G401.6 (cell line): ENCODE data around the gene ACTRT3.
A peak's percentile ranks its signal among the peaks of the same experiment; 100 is the strongest.
"Not testable (repeated sequence)": the region's sequence is repeated elsewhere in the genome, so short reads cannot be mapped to it uniquely, and the experiment has no call there.

Source experiments
- FAIRE-seq: peaks from 2 replicates; lab custom pipeline; 2012; peaks lifted over from hg19 to GRCh38; lab: Jason Lieb, UNC

ACTRT3 gene

GRCh38 chr3:169772897-169773816, 3.8 kb upstream of the ACTRT3 start, which contains the start of gene MYNN:
Gene MYNN, plus strand, starts transcription at chr3:169773396. Its CDS starts 900 bp downstream, at chr3:169774296.
- peak; percentile 72 for FAIRE-seq

GRCh38 chr3:169772305-169772896, 3.0 kb upstream of the ACTRT3 start:
- FAIRE-seq, result peak; percentile 90

GRCh38 chr3:169771497-169772304, 2.3 kb upstream of the ACTRT3 start:
- no peak for FAIRE-seq

GRCh38 chr3:169764882-169765612, 4.3 kb downstream of the ACTRT3 start, which contains the start of gene TERC:
Gene TERC, minus strand, starts transcription at chr3:169765060.
- peak; percentile 98 for FAIRE-seq

- no peak for FAIRE-seq
Measured at GRCh38 chr3:169764312-169764881, 5.0 kb downstream of the ACTRT3 start.

GRCh38 chr3:169760479-169760878, 8.9 kb downstream of the ACTRT3 start:
- no peak for FAIRE-seq

GRCh38 chr3:169759256-169759655, 10.1 kb downstream of the ACTRT3 start:
- no peak for FAIRE-seq

- no peak for FAIRE-seq
Measured at GRCh38 chr3:169758359-169758994, 10.9 kb downstream of the ACTRT3 start.

- no peak for FAIRE-seq
Measured at GRCh38 chr3:169755488-169755887, 13.9 kb downstream of the ACTRT3 start.

GRCh38 chr3:169754711-169755110, 14.7 kb downstream of the ACTRT3 start:
- no peak for FAIRE-seq

- FAIRE-seq, result no peak
Measured at GRCh38 chr3:169751875-169752274, 17.5 kb downstream of the ACTRT3 start.

- no peak for FAIRE-seq
Measured at GRCh38 chr3:169750665-169751064, 18.7 kb downstream of the ACTRT3 start.

- no peak for FAIRE-seq
Measured at GRCh38 chr3:169748670-169749069, 20.7 kb downstream of the ACTRT3 start.

- no peak for FAIRE-seq
Measured at GRCh38 chr3:169746924-169747323, 22.4 kb downstream of the ACTRT3 start.

GRCh38 chr3:169744366-169745054, 24.9 kb downstream of the ACTRT3 start:
- FAIRE-seq, result peak; percentile 95

GRCh38 chr3:169739067-169739466, 30.3 kb downstream of the ACTRT3 start:
- no peak for FAIRE-seq

- FAIRE-seq, result not testable (repeated sequence)
Measured at GRCh38 chr3:169731857-169732256, 37.5 kb downstream of the ACTRT3 start.

GRCh38 chr3:169722724-169723123, 46.6 kb downstream of the ACTRT3 start:
- FAIRE-seq, result no peak

- FAIRE-seq, result not testable (repeated sequence)
Measured at GRCh38 chr3:169718415-169718814, 50.9 kb downstream of the ACTRT3 start.
